ENCODE data around the gene SAGE1.
A peak's percentile ranks its signal among the peaks of the same experiment; 100 is the strongest.

The SAGE1 gene

DNA sequence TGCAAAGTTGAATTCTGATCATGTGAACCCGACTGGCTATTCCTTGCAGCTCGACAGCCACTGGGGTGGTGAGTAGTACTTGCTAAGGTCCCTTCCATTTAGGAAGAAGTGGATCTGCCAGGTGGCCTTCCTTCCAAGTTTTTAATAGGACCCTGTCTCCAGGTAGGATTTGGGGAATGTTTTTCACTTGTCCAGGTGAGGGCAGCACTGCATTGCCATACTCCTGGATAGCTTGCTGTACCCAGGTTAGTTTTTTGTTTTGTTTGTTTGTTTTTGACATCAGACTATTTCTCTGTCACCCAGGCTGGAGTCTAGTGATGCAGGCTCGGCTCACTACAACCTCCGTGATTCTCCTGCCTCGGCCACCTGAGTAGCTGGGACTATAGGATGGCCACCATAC is 29.8 kb downstream of the SAGE1 start:
- Histone ChIP-seq H3K4me1 (ENCODE audit: low read length) (no peaks in the 10 kb centered on the region), H3K27ac (ENCODE audit: low read length) (no peak overlapping the region), H3K36me3 (replicated peaks; ENCODE audit: low read depth, low read length) (no peaks in the 10 kb centered on the region), H3K4me2 (ENCODE audit: low read length) (no peak overlapping the region), H3K79me2 (ENCODE audit: low read length) (no peaks in the 10 kb centered on the region), H2AFZ (ENCODE audit: low read depth, low read length) (no peak overlapping the region), H3K9me3 (ENCODE audit: insufficient read depth, low read length) (no peaks in the 10 kb centered on the region), H3K27me3 (ENCODE audit: low read depth, low read length) (no peaks in the 10 kb centered on the region), H3K9ac (ENCODE audit: low read length) (no peak overlapping the region), H3K4me3 (ENCODE audit: low read length) (no peak overlapping the region), H4K20me1 (ENCODE audit: insufficient read depth, low read length) (no peaks in the 10 kb centered on the region)
- TF ChIP-seq, protein P1, sequence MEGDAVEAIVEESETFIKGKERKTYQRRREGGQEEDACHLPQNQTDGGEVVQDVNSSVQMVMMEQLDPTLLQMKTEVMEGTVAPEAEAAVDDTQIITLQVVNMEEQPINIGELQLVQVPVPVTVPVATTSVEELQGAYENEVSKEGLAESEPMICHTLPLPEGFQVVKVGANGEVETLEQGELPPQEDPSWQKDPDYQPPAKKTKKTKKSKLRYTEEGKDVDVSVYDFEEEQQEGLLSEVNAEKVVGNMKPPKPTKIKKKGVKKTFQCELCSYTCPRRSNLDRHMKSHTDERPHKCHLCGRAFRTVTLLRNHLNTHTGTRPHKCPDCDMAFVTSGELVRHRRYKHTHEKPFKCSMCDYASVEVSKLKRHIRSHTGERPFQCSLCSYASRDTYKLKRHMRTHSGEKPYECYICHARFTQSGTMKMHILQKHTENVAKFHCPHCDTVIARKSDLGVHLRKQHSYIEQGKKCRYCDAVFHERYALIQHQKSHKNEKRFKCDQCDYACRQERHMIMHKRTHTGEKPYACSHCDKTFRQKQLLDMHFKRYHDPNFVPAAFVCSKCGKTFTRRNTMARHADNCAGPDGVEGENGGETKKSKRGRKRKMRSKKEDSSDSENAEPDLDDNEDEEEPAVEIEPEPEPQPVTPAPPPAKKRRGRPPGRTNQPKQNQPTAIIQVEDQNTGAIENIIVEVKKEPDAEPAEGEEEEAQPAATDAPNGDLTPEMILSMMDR (IDR thresholded peaks at IDR 0.05; ENCODE audit: low read depth, low read length), result peak; percentile 45
- no peak for TF ChIP-seq EZH2phosphoT487 (IDR thresholded peaks at IDR 0.05; ENCODE audit: low read depth)

DNA sequence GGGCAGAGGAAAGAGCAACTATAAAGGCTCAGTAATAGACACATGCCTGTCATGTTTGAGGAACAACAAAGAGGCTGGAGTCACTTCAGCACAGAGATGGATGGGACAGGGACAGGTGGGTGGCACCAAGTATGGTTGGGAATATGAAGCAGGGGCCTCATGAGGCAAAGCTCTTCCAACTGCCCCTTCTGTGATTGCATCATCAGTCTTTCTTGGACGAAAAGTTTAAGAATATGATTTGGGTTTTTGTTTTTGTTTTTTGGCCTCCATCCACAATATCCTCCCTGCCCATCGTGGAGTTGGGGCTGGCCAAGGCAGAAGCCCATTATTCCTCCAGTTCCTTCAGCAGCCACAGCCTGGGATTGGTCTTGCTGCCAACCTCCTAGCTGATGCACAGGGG is 34.4 kb downstream of the SAGE1 start:
- TF ChIP-seq, protein P1 (IDR thresholded peaks at IDR 0.05; ENCODE audit: low read depth, low read length), result no peak
- no peak for TF ChIP-seq EZH2phosphoT487 (IDR thresholded peaks at IDR 0.05; ENCODE audit: low read depth)
- H3K4me2 ChIP-seq (ENCODE audit: low read length), result no peak overlapping the region
- no peaks in the 10 kb centered on the region for H4K20me1 ChIP-seq (ENCODE audit: insufficient read depth, low read length)
- H3K4me1 ChIP-seq (ENCODE audit: low read length), result no peaks in the 10 kb centered on the region
- H3K4me3 ChIP-seq (ENCODE audit: low read length), result no peak overlapping the region
- no peaks in the 10 kb centered on the region for H3K36me3 ChIP-seq (replicated peaks; ENCODE audit: low read depth, low read length)
- H3K27me3 ChIP-seq (ENCODE audit: low read depth, low read length), result no peaks in the 10 kb centered on the region
- H2AFZ ChIP-seq (ENCODE audit: low read depth, low read length), result no peak overlapping the region
- H3K27ac ChIP-seq (ENCODE audit: low read length), result no peak overlapping the region
- H3K9me3 ChIP-seq (ENCODE audit: insufficient read depth, low read length), result no peaks in the 10 kb centered on the region
- no peak overlapping the region for H3K9ac ChIP-seq (ENCODE audit: low read length)
- no peaks in the 10 kb centered on the region for H3K79me2 ChIP-seq (ENCODE audit: low read length)

DNA sequence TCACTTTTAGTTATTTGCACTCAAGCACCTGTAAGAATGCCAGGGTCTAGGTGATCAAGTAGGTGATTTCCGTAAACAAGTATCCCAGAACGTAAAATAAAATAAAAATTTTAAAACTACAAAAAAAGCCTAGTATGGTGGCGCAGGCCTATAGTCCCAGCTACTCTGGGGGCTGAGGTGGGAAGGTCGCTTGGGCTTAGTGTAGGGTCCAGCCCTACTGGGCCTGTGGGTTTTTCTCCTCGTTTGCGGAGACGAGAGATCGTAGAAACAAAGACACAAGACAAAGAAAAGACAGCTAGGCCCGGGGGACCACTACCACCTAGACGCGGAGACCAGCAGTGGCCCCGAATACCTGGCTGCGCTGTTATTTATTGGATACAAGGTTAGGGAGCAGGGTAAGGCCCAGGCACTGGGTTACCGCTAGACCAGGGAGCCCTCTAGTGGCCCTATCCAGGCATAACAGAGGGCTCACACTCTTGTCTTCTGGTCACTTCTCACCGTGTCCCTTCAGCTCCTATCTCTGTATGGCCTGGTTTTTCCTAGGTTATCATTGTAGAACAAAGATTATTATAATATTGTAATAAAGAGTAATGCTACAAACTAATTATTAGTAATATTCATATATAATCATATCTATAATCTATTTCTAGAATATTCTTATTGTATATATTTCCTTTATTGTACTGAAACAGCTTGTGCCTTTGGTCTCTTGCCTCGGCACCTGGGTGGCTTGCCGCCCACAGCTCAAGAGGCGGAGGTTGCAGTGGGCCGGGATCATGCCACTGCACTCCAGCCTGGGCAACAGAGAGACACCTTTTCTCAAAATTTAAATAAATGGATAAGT is 38.4 kb downstream of the SAGE1 start:
- Histone ChIP-seq H3K9me3 (ENCODE audit: insufficient read depth, low read length) (no peaks in the 10 kb centered on the region), H3K4me2 (ENCODE audit: low read length) (0 out of 2 replicates have a peak overlapping the region, but pooled peaks have one; percentile 11), H3K36me3 (replicated peaks; ENCODE audit: low read depth, low read length) (no peaks in the 10 kb centered on the region), H2AFZ (ENCODE audit: low read depth, low read length) (no peak overlapping the region), H3K27ac (ENCODE audit: low read length) (no peak overlapping the region), H3K27me3 (ENCODE audit: low read depth, low read length) (no peaks in the 10 kb centered on the region), H3K4me3 (ENCODE audit: low read length) (no peak overlapping the region), H3K9ac (ENCODE audit: low read length) (no peak overlapping the region), H4K20me1 (ENCODE audit: insufficient read depth, low read length) (no peaks in the 10 kb centered on the region), H3K4me1 (ENCODE audit: low read length) (no peaks in the 10 kb centered on the region), H3K79me2 (ENCODE audit: low read length) (no peaks in the 10 kb centered on the region)
- no peak for TF ChIP-seq EZH2phosphoT487 (IDR thresholded peaks at IDR 0.05; ENCODE audit: low read depth)
- TF ChIP-seq, protein P1 (IDR thresholded peaks at IDR 0.05; ENCODE audit: low read depth, low read length), result peak; percentile 48

- Histone ChIP-seq H3K4me2 (ENCODE audit: low read length) (no peak overlapping the region), H3K9ac (ENCODE audit: low read length) (no peak overlapping the region), H3K4me1 (ENCODE audit: low read length) (no peaks in the 10 kb centered on the region), H2AFZ (ENCODE audit: low read depth, low read length) (no peak overlapping the region), H3K27me3 (ENCODE audit: low read depth, low read length) (no peaks in the 10 kb centered on the region), H3K79me2 (ENCODE audit: low read length) (no peaks in the 10 kb centered on the region), H3K36me3 (replicated peaks; ENCODE audit: low read depth, low read length) (no peaks in the 10 kb centered on the region), H3K27ac (ENCODE audit: low read length) (no peak overlapping the region), H3K4me3 (ENCODE audit: low read length) (no peak overlapping the region), H4K20me1 (ENCODE audit: insufficient read depth, low read length) (no peaks in the 10 kb centered on the region), H3K9me3 (ENCODE audit: insufficient read depth, low read length) (no peaks in the 10 kb centered on the region)
- no peak for TF ChIP-seq EZH2phosphoT487 (IDR thresholded peaks at IDR 0.05; ENCODE audit: low read depth)
- TF ChIP-seq, protein P1 (IDR thresholded peaks at IDR 0.05; ENCODE audit: low read depth, low read length), result no peak
These were observed 51.0 kb downstream of the SAGE1 start for GRCh38 chrX:135944486-135944885.
